HepG2 (cell line): ENCODE results near the gene NUDT2. TPM values are rescaled to one million over a fixed set of nuclear protein-coding genes. Genes with fewer than 3 reads are reported as not detected.

Experiments
- DPF2 ChIP-seq: sonication (generic); formaldehyde crosslinking; IDR thresholded peaks from 2 replicates; pipeline ENCODE4 v1.4.0; 2020; ENCODE audit warnings: mild to moderate bottlenecking, low read depth, missing genetic modification reagents, borderline replicate concordance
- FOXK1 ChIP-seq: sonication (generic); formaldehyde crosslinking; IDR thresholded peaks from 2 replicates; pipeline ENCODE4 v1.4.0; 2020; ENCODE audit warnings: low read depth, missing genetic modification reagents, borderline replicate concordance
- KMT2B ChIP-seq: IDR thresholded peaks from 2 replicates; pipeline ENCODE4 v1.6.1; 2016; ENCODE audit warnings: missing genetic modification reagents, missing compliant biosample characterization
- MYC ChIP-seq: sonication (generic); formaldehyde crosslinking; IDR thresholded peaks from 2 replicates; pipeline ENCODE4 v1.9.0; 2021; ENCODE audit warnings: missing genetic modification reagents, borderline replicate concordance
- NR1H2 ChIP-seq: sonication (generic); formaldehyde crosslinking; IDR thresholded peaks from 2 replicates; pipeline ENCODE4 v1.8.1; 2022; ENCODE audit warnings: low read depth, missing genetic modification reagents, borderline replicate concordance
- PAX8 ChIP-seq: sonication (generic); formaldehyde crosslinking; IDR thresholded peaks from 2 replicates; pipeline ENCODE4 v1.8.0; 2022; ENCODE audit warnings: mild to moderate bottlenecking, missing genetic modification reagents, borderline replicate concordance
- POLR2G ChIP-seq: fragments of 200-400 bp; formaldehyde crosslinking; IDR thresholded peaks from 2 replicates; pipeline ENCODE4 v1.6.1; 2018; ENCODE audit warnings: mild to moderate bottlenecking, low read depth, low read length, moderate library complexity
- ZNF274 ChIP-seq: sonication (generic); formaldehyde crosslinking; IDR thresholded peaks from 2 replicates; pipeline ENCODE4 v1.5.1; 2020; ENCODE audit warnings: mild to moderate bottlenecking, missing genetic modification reagents
- ZNF33A ChIP-seq: sonication (generic); formaldehyde crosslinking; IDR thresholded peaks from 2 replicates; pipeline ENCODE4 v1.5.1; 2020; ENCODE audit warnings: missing genetic modification reagents, mild to moderate bottlenecking, moderate library complexity, borderline replicate concordance
- ZNF598 ChIP-seq: sonication (generic); formaldehyde crosslinking; IDR thresholded peaks from 2 replicates; pipeline ENCODE4 v1.5.1; 2020; ENCODE audit warnings: mild to moderate bottlenecking, missing genetic modification reagents, borderline replicate concordance
- ZNF619 ChIP-seq: sonication (generic); formaldehyde crosslinking; IDR thresholded peaks from 2 replicates; pipeline ENCODE4 v1.4.0; 2020; ENCODE audit warnings: mild to moderate bottlenecking, missing genetic modification reagents
- ZNF747 ChIP-seq: sonication (generic); formaldehyde crosslinking; IDR thresholded peaks from 2 replicates; pipeline ENCODE4 v1.8.1; 2023; ENCODE audit warnings: missing genetic modification reagents, mild to moderate bottlenecking, borderline replicate concordance
- ZNF776 ChIP-seq: sonication (generic); formaldehyde crosslinking; IDR thresholded peaks from 2 replicates; pipeline ENCODE4 v1.4.0; 2020; ENCODE audit warnings: mild to moderate bottlenecking, missing genetic modification reagents
- ZNF781 ChIP-seq: sonication (generic); formaldehyde crosslinking; IDR thresholded peaks from 2 replicates; pipeline ENCODE4 v1.5.1; 2020; ENCODE audit warnings: borderline replicate concordance, mild to moderate bottlenecking, missing genetic modification reagents; ENCODE audit errors: not compliant biosample characterization
- ZSCAN31 ChIP-seq: sonication (generic); formaldehyde crosslinking; IDR thresholded peaks from 2 replicates; pipeline ENCODE4 v1.5.0; 2020; ENCODE audit warnings: low read depth, mild to moderate bottlenecking, missing genetic modification reagents
- polyA plus RNA-seq, 8 experiments: library from polyadenylated mRNA; depleted of rRNA in 3 of 8; stranded (reverse) in 7 of 8; unstranded in 1 of 8; fragments of >200 nt; fragmentation: Illumina TruSeq in 4 of 8; extraction: Trizol in 4 of 8; gene quantifications; 2 replicates each; pipeline versions ENCODE4 v1.2.1 to v1.2.3, GENCODE V29; 2011 to 2016; ENCODE audit warnings: low read depth in 4 of 8, missing spikeins in 1 of 8, mixed read lengths in 1 of 8; ENCODE audit not compliant: insufficient read depth in 1 of 8
- total RNA-seq, 5 experiments: library from RNA; depleted of rRNA; stranded (reverse); fragments of >200 nt; fragmentation: Illumina TruSeq; extraction: Trizol; gene quantifications; 2 replicates each; pipeline ENCODE4 v1.2.3, GENCODE V29; 2016; ENCODE audit warnings: low read depth in 1 of 5
- TF ChIP-seq, protein P1 (sequence below), 2 experiments: sonication (generic) in 1 of 2; formaldehyde crosslinking in 1 of 2; IDR thresholded peaks; 2 replicates each; pipeline versions ENCODE4 v1.6.1 to v1.9.0; 2014 to 2022; ENCODE audit warnings: antibody characterized with exemption in 1 of 2, borderline replicate concordance in 1 of 2, inconsistent platforms in 1 of 2, low read depth in 1 of 2, missing genetic modification reagents in 1 of 2
- TF ChIP-seq, protein P2 (sequence below): sonication (generic); formaldehyde crosslinking; IDR thresholded peaks from 2 replicates; pipeline ENCODE4 v1.4.0; 2020; ENCODE audit warnings: mild to moderate bottlenecking, missing genetic modification reagents
- TF ChIP-seq, protein P3 (sequence below): sonication (generic); formaldehyde crosslinking; IDR thresholded peaks from 2 replicates; pipeline ENCODE4 v1.8.1; 2023; ENCODE audit warnings: mild to moderate bottlenecking, moderate library complexity, missing genetic modification reagents
- TF ChIP-seq, protein P4 (sequence below): sonication (generic); formaldehyde crosslinking; IDR thresholded peaks from 2 replicates; pipeline ENCODE4 v1.5.0; 2020; ENCODE audit warnings: mild to moderate bottlenecking, low read depth, missing genetic modification reagents, borderline replicate concordance

NUDT2 gene
- total and polyA plus RNA-seq, 2 of the 13 experiments (the other 11 are each of a cell fraction or from before 2014, with no cell fraction given), result 19.9 to 24.6 TPM

DNA sequence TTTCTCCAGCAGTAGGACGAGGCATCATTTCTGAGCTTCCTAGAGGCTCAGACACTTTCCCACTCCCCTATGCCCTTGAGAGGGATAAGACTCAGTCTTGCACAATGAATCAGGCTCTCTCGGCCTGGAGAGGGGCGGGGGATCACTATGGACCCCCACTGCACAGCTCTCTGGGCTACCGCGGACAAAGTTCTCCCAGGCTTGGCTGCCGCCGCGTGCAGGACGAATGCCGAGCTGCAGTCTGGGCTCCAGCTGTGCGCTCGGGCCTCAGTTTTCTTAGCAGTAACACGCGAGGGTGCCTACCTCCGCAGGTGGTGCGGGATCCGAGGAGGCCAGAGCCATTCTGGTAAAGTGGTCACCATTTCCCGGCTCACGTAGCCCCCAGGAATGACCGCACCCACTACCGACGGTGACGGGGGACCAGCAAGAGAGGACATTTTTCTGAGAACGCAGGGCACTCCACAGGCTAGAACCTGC, 50.7 kb downstream of the NUDT2 start (continued):
- TF ChIP-seq, protein P1, sequence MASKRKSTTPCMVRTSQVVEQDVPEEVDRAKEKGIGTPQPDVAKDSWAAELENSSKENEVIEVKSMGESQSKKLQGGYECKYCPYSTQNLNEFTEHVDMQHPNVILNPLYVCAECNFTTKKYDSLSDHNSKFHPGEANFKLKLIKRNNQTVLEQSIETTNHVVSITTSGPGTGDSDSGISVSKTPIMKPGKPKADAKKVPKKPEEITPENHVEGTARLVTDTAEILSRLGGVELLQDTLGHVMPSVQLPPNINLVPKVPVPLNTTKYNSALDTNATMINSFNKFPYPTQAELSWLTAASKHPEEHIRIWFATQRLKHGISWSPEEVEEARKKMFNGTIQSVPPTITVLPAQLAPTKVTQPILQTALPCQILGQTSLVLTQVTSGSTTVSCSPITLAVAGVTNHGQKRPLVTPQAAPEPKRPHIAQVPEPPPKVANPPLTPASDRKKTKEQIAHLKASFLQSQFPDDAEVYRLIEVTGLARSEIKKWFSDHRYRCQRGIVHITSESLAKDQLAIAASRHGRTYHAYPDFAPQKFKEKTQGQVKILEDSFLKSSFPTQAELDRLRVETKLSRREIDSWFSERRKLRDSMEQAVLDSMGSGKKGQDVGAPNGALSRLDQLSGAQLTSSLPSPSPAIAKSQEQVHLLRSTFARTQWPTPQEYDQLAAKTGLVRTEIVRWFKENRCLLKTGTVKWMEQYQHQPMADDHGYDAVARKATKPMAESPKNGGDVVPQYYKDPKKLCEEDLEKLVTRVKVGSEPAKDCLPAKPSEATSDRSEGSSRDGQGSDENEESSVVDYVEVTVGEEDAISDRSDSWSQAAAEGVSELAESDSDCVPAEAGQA (IDR thresholded peaks at IDR 0.05; ENCODE audit: low read depth), result no peak
- TF ChIP-seq, protein P1 (CRISPR knock-in tag; IDR thresholded peaks at IDR 0.05; ENCODE audit: borderline replicate concordance), result no peak
- TF ChIP-seq, protein P2, sequence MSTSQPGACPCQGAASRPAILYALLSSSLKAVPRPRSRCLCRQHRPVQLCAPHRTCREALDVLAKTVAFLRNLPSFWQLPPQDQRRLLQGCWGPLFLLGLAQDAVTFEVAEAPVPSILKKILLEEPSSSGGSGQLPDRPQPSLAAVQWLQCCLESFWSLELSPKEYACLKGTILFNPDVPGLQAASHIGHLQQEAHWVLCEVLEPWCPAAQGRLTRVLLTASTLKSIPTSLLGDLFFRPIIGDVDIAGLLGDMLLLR (CRISPR knock-in tag), result peak; percentile 8; the same call in 1 of the 2 replicates
- TF ChIP-seq KMT2B (CRISPR knock-in tag), result no peak
- peak; percentile 73; the same call in 1 of the 2 replicates for TF ChIP-seq ZNF598 (CRISPR knock-in tag)
- TF ChIP-seq ZNF619 (CRISPR knock-in tag), result no peak; the same call in 1 of the 2 replicates
- TF ChIP-seq ZSCAN31, result 0 out of 2 replicates have a peak, but pooled peaks have one; percentile 35
- no peak for TF ChIP-seq ZNF33A (CRISPR knock-in tag)
- TF ChIP-seq MYC (CRISPR knock-in tag), result peak; percentile 0; the same call in 1 of the 2 replicates
- TF ChIP-seq ZNF781, result peak; percentile 83
- TF ChIP-seq PAX8 (CRISPR knock-in tag), result no peak
- TF ChIP-seq ZNF776 (CRISPR knock-in tag), result peak; percentile 22; the same call in 1 of the 2 replicates
- TF ChIP-seq, protein P3, sequence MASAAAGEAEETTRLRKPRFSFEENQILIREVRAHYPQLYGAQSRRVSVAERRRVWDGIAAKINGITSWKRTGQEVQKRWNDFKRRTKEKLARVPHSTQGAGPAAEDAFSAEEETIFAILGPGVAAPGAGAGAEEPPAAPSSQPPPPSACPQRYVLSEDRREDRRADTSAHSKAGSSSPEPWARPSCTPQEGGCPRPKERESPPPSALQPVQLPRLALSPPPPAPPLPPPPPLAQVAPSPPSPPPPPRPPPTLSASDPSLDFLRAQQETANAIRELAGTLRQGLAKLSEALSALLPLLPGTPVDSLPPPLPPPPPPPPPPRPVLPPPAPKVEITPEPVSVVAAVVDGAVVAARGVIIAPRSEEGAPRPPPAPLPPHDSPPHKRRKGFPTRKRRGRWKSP (CRISPR knock-in tag), result no peak
- TF ChIP-seq ZNF274, result peak; percentile 14
- TF ChIP-seq FOXK1 (CRISPR knock-in tag), result no peak
- no peak for TF ChIP-seq ZNF747 (CRISPR knock-in tag)
- peak; percentile 14; the same call in 1 of the 2 replicates for TF ChIP-seq POLR2G
- TF ChIP-seq, protein P4, sequence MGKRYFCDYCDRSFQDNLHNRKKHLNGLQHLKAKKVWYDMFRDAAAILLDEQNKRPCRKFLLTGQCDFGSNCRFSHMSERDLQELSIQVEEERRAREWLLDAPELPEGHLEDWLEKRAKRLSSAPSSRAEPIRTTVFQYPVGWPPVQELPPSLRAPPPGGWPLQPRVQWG (CRISPR knock-in tag), result no peak
- TF ChIP-seq NR1H2, result 0 out of 2 replicates have a peak, but pooled peaks have one; percentile 38
- TF ChIP-seq DPF2 (CRISPR knock-in tag), result no peak
